Esophagus muscularis mucosa (tissue), 4 donors: ENCODE measurements around the gene RAD17.

Experiments
- CTCF ChIP-seq, 3 experiments: fragments of 200-600 bp in 2 of 3; fragments of 450-650 bp in 1 of 3; sonication (generic) in 2 of 3; IDR thresholded peaks; one replicate each; pipeline ENCODE4 v1.5.1; 2017 to 2019; ENCODE audit warnings: antibody characterized with exemption in 3 of 3, mild to moderate bottlenecking in 2 of 3, moderate library complexity in 1 of 3
- EP300 ChIP-seq: sonication (generic); formaldehyde crosslinking; IDR thresholded peaks from one replicate; pipeline ENCODE4 v1.6.1; 2017; ENCODE audit warnings: antibody characterized with exemption
- POLR2A ChIP-seq: fragments of 450-650 bp; IDR thresholded peaks from one replicate; pipeline ENCODE4 v1.6.1; 2017; ENCODE audit warnings: antibody characterized with exemption, moderate library complexity, mild to moderate bottlenecking, low read depth
- POLR2AphosphoS5 ChIP-seq, 2 donors: sonication (generic); formaldehyde crosslinking; IDR thresholded peaks; one replicate each; pipeline ENCODE4 v1.6.1; 2017; ENCODE audit warnings: antibody characterized with exemption in 2 of 2

- TF ChIP-seq POLR2A (no peak), EP300 (no peak), CTCF (IDR thresholded peaks at IDR 0.05) (no peak), POLR2AphosphoS5 (IDR thresholded peaks at IDR 0.05) (no peak)
These were observed 82.5 kb downstream of the RAD17 start for GRCh38 chr5:69451941-69452647.
